NCI-H1694 treated with DMSO at 0.1 percent for 48 hours (cell line): ENCODE data around the gene PPP6R2.

Experiments
- DNase-seq: peaks from one replicate; lab custom pipeline; 2025; lab: John Stamatoyannopoulos, UW

PPP6R2 gene

DNA sequence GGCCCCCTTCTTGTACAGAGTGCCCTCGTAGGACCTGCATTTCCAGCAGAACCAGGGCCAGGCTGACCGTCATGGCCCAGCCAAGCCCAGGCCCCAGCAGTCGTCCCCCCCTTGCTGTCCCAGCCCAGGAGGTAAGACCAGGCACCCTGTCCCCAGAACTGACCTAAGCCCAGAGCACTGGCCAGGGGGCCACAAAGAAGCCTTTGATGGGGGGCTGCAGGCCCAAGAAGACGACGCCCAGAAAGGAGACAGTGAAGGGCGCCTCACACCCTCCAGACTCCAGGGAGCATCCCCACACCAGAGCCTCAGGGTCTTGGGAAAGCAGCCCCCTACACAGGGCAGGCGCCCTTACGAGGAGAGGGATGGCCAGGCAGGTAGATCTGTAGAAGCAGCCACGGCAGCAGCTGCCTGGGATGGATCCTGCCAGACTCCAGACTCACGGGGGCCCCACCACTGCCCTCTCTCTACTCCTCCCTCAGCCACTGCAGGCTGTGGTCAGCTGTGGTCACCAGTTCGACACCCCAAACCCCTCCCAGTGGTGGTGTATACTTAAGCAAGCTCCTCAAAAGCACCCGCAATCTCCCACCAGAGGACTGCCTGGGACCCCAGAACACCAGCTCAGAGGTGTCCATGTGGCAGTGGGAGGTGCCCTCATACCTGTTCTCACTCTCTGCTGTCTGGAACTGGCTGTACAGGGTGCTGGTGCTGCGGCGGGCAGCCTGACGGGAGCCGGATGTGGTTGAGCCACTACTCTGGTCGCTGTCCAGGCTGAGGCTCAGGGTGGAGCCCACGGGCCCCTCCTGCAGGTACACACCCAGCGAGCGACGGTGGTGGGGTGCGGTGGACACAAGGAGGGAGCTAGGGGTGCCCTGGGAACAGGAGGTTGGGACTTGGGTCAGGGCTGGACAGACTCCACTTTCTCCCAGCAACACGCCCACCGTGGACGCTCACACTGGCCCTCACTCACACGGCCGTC lies 104.7 kb downstream of the PPP6R2 start:
- DNase-seq = no peak

GRCh38 chr22:50452649-50453048 lies 109.5 kb downstream of the PPP6R2 start:
- no peak for DNase-seq

DNA sequence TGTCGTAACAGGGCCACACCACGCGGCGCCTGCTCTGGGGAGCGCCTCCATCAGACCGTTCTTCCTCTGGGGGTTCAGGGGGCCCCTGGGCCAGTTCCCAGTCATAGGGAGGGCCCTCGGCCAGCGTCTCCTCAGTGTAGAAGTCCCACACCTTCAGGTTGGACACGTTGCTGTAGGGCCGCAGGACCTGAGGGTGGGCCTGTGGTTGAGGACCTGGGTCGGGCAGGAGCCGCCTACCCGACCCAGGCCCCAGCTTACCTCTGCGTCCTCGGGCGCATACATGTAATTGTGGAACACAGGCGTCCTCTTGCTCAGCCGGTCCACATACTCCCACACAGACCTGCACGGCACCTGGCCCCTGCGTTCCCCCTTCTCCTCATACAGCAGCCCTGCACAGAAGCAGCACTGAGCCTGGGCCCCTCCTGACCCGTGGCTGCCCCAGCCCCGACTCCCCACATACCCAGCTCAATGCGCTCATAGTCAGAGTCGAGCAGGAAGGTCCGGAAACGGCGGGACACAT lies 111.5 kb downstream of the PPP6R2 start:
- no peak for DNase-seq

- DNase-seq = no peak
Measured at GRCh38 chr22:50455201-50455600, 112.1 kb downstream of the PPP6R2 start.

DNA sequence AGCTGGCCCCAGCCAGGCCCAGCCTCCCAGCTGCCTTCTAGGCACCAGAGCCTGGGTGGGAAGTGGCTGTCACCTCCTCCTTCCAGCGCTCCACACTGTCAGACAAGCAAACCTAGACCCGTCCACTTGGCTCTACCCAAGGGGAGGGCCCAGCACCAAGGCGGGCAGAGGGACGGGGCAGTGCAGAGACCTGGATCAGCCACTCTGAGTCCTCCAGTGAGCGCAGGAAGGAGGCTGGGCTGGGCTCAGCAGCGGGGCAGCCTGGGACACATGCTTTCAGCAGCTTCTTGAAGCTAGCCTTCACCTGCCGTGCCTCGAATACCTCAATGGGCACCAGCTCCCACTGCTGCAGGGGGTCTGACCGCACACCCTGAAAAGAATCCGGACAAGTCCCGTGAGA lies 112.9 kb downstream of the PPP6R2 start:
- DNase-seq = no peak

- no peak for DNase-seq
Measured at GRCh38 chr22:50456466-50457234, 113.5 kb downstream of the PPP6R2 start.

DNA sequence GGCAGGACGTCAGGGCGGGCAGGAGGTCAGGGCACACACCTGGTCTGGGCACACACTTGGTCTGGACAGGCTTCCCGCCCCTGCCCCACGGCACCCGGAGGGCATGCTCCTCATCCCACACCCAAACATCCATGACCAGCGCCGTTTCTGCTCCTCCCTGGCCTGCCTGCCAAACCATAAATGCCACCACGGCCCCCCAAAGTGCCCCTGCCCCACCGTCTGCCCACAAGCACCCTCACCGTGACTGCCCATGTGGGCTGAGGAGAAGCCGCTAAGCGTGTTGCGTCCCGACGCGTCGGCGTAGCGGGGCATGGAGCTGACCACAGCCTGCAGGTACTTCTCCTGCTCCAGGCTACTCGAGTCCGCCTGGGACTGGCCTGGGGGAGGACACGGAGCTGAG lies 115.9 kb downstream of the PPP6R2 start:
- no peak for DNase-seq

DNA sequence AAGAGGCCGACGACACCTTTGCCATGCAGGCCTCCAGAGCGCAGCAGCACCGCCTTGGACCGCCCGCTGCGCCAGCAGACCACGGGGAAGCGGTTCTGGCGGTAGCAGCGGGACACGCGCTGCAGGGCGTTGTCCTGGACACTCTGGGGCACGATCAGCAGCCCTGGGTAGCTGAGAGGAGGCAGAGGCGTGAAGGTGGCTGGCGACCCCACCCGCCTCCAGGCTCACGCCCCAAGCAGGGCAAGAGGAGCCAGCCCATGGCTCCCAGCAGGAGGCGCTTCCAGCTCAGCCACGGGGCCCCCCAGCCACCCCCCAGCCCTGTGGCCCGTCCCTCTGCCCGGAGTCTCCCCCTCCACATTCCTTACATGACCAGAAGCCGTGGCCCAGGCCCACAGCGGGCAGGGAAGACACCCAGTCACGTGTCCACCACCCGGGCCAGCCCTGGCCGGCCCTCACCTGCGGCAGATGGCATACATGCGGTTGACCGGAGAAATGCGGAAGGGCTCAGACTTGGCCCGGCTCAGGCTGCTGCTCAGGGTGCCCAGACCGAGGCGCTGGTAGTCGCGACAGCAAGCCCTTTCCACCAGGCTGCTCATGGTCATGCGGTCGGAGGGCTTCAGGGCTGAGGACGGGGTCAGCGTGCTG lies 116.5 kb downstream of the PPP6R2 start:
- DNase-seq = no peak

GRCh38 chr22:50460938-50461337 lies 117.8 kb downstream of the PPP6R2 start:
- DNase-seq = no peak

DNA sequence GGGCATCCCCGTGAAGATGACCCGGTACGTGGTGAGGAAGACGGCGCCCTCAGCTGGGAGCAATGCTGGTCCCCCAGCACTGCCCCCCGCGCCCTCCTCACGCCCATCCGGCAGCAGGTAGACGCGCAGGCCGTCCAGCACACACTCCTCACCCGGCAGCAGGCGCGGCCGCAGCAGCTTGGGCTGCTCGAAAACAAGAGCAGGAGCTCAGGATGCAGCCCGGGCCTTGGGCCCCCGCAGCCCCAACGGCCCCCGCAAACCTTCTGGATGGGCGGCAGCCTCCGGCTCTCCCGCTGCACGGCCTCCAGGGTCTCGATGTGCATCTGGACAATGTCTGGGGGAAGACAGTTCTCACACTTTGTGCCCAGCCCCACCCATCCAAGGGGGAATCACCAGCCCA lies 118.4 kb downstream of the PPP6R2 start:
- DNase-seq = no peak

DNA sequence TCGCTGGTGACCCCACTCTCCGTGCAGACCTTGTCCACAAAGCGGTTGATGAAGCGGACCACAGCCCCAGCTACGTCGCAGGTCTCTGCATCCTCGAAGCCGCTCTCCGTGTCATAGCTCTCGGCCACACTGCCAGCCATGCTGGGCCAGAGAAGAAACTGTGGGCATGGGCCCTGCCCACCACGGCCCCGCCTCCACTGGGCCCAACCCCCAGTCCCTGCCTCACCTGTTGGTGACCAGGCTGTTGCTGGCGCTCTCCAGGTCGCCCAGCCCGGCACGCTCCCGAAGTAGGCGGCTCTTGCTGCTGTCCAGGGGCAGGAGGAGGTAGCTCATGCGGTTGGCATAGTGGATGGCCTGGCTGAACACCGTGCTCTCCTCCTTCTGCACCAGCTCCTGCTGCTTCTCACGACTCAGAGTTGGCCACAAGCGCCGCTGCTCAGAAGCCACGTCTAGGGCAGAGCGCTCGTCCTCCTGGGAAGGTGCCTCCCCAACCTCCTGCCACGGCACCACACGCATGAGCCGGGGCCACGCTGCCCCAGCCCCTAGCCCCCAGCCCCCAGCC lies 118.9 kb downstream of the PPP6R2 start:
- DNase-seq = no peak

DNA sequence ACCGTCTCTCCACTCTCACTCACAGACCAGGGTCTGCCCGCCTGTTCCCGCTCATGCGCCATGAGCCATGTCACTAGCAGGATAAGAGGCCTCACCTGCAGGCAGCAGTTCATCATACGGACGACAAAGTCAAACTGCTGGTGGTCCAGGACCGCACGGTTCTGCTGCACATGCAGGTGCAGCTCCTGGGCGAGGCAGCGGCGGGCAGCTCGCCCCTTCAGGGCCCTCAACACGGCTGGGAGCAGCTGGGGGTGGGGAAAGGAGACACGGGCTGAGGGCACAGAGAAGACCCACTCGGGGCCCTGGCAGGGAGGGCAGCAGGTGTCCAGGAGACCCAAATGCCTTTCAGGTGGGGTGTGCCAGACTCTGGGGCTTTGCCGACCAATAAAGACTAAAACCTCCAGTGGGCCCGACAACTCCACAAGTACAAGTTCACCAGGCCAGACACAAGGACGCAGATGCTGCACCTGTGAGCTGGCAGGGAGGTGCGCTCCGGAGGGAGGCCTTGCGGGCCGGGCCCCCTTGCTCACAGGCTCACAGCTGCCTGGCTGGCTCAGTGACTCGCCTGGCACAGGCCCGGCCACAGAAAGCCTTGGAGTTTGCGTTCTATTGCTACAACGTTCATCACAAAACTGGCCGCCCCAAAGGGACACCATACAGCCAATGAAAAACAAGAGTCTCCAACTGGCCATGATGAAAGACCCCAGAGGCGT lies 120.2 kb downstream of the PPP6R2 start:
- DNase-seq = no peak

DNA sequence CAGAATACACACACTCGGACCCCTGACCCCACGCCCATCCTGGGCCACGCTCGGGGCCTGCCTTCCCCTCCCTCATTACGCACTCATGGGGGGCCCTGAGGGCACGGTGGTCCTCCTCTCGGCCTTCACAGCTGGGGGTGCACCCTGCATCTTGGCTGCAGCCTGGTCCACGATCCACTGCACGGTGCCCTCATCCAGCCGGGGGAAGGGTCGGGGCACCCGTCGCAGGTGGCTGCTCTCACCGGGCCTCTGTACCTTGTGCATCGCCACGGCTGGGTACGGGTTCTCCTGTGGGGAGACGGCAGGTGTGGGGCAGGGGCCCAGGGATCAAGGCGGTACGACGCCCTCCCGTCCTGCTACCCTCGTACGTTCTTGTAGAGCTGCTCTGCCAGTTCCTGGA lies 121.3 kb downstream of the PPP6R2 start:
- DNase-seq = no peak

DNA sequence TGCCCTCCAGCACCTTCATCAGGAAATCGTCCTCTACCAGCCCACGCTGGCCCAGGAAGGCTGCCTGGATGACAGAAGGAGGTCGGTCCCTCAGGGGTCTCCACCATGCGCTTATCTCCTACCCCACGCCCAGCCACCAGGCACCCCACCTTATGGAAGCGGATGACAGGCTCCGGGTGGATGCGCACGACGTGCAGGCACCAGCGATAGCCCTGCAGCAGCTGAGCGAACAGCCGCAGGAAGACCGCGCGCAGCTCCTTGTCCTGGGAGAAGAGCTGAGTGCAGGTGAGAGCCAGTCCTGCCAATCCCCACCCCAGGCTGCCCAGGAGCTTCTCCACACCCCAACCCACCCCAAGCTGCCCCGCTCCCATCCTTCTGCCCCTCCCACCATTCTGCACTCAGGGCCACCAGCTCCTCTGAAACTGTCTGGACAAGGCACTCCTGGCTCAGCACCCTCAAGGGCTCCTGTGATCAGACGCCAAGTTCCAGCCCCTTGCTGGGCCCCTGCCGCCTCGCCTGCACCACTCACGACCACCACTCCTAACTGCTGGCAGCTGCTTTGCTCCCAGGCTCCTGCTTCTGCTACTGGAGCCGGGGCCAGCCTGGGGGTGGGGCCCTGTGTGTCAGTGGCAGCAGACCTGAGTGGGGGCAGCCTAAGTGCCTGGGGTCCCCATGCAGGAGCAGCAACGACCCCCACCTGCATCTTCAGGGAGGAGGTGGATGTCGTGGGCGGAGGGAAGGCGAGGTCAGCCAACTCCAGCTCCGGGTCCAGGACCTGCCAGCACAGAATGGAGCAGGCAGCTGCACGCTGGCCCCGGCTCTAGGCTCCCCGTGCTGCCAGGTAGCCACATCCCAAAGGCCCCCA lies 122.2 kb downstream of the PPP6R2 start:
- DNase-seq = no peak

DNA sequence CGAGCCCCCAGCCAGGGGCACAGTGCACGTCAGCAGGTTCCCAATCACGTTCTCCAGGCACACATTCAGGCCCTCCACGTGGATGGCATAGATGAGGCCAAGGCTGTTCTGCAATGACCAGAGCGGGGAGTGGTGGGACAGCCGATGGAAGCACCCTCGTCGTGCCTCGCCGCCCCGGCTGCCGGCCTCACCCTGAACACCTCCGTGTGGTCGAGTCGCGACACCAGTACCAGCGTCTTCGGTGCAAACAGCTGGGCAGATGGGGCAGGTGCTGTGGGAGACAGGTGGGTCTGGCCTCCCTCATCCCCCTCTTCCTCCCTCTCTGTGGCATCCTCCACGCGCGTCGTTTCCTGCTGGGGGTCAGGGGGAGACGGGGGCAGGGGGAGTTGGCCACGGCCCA lies 124.2 kb downstream of the PPP6R2 start:
- no peak for DNase-seq

GRCh38 chr22:50467773-50468440 lies 124.8 kb downstream of the PPP6R2 start:
- DNase-seq = no peak

GRCh38 chr22:50468626-50469025 lies 125.5 kb downstream of the PPP6R2 start:
- DNase-seq = no peak

DNA sequence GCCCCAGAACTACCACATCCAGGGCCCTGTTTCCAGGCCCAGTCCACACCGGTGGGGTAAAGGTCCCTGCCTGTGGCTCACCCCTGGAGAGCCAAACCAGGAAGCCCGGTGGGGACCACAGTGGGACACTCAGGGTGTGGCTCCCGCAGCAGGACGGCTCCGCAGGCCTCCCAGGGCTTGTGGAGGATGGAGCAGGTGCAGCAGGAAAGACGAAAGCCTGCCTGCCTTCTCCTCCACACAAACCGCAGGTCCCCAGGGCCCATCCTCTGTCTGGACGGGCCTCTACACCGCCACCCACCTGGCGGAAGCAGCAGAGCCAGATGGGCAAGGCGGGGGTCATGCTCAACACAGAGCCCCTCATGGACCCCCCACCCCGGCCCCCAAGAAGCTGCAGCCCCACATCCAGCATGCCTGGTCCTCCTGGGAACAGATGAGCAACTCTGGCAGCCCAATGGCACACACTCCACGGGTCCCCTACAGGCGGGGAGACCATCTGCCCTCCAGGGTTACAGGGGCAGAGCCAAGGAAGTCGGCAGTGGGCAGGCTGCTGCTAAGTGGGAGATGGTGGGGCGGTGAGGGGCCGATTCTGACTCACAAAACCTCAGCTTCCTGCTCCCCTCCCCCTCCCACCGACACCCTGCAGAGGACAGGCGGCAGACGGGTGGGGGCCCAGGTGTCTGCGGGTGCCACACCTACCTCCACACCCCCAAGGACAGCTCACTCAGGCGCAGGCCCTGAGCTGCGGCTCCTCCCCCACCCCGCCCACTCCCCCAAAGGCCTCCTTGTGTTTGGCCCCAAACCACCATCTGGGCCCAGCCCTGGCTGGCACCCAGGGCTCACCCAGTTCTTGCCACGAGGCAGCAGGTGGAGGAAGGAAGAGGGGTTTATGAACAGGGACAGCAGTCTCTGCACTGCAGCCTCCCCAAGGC lies 126.5 kb downstream of the PPP6R2 start:
- DNase-seq = peak; percentile 74

DNA sequence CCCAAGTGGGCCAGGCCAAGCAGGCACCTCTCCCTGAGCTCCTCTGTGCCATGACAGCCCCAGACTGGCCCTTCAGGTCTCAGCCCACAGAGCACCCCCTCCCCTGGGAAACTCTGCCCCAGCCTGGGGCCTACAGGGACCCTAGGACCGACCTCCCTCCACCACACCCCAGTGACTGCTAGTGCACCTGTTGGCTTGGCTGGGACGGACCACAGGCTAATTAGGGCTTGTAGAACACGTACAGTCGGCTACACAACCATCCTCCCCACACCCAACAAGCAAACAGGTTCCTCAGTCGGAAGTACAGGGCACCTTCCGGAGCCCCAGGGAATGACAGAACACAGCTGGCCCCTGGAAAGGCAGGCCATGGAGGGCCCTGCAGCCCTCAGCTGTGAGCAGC lies 127.4 kb downstream of the PPP6R2 start:
- no peak for DNase-seq
